Mammary epithelial cell (primary cell): ENCODE results near the gene RRP8.

Experiments used
- CTCF ChIP-seq, 2 donors: IDR thresholded peaks in 1 of 2; conservative IDR thresholded peaks in 1 of 2; 2 replicates each; pipeline ENCODE4 v1.5.1; 2011 to 2012; ENCODE audit warnings: inconsistent platforms in 2 of 2, low read length in 2 of 2, mild to moderate bottlenecking in 2 of 2, control low read depth in 1 of 2, low read depth in 1 of 2; ENCODE audit not compliant: insufficient read depth in 1 of 2; ENCODE audit errors: extremely low read depth in 1 of 2
- EZH2 ChIP-seq: IDR thresholded peaks from 2 replicates; pipeline ENCODE4 v1.6.1; 2012; ENCODE audit warnings: low read length, inconsistent platforms, borderline replicate concordance

GRCh38 chr11:6568191-6568918, 35.1 kb downstream of the RRP8 start:
- TF ChIP-seq CTCF (conservative IDR thresholded peaks at IDR 0.05 in 1 of 2, IDR thresholded peaks at IDR 0.05 in 1 of 2; ENCODE audit: extremely low read depth in 1 of 2, insufficient read depth in 1 of 2, low read depth in 1 of 2, low read length in 2 of 2) (no peak), EZH2 (no peak)
